ENCODE measurements around the gene ITM2C.
A peak's percentile ranks its signal among the peaks of the same experiment; 100 is the strongest.

The ITM2C gene

DNA sequence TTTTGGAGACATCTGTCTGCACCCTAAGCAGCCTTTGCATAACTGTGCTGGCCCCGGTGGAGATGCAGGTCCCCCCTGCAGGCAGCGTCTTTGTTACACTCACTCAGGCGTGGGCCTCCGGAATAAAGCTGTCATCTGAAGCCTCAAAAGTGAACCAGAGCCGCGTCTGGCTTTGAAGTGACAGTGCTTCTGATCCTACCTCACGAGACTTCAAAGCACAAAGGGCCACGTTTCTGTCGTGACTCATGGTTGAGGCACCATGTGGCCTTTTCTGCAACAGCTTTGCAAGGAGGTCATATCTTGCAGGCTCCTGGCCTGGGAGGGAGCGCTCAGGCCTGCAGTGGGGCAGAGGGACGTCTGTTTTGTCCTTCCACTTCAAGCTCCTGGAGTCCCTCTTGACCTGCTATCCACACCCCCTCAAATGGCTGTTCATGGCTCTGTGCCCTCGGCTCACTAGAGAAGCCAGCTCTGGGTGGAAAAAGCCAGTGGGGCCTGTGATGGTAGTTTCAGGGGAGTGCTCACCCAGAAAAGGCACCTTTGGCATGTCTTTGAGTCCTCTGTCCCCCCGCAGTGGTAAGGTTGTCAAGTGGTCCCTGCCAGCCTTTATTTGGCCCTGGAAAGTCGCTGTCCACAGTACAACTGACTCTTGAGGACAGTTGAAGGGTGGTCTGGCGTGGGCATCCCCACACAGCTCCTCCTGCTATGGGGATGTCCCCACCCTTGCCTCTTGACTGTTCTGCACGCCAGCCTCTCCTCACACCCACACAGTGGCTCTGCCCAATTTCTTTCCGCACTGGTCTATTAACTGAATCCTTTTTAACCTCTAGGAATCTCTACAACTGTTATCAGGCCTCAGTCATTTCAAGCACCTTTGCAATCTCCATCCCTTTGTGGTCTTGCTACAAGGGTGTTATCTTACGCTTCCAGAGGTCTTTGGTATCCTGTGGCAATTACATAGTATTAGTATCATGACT is 41.0 kb downstream of the ITM2C start:
- TF ChIP-seq SUZ12 (IDR thresholded peaks at IDR 0.05; ENCODE audit: extremely low read depth, insufficient read depth, insufficient read length), result no peak
- TF ChIP-seq ZNF274 (IDR thresholded peaks at IDR 0.05; ENCODE audit: low read depth, low read length), result no peak
- TF ChIP-seq YY1 (IDR thresholded peaks at IDR 0.05; ENCODE audit: insufficient read depth, insufficient read length), result no peak
- Histone ChIP-seq H3K9ac (ENCODE audit: insufficient read length, low read depth) (no peak overlapping the region), H3K36me3 (ENCODE audit: insufficient read depth, insufficient read length, low read length) (no peaks in the 10 kb centered on the region), H3K4me1 (ENCODE audit: insufficient read depth, insufficient read length) (peaks cover 26% of the 10 kb centered on the region), H3K27me3 (ENCODE audit: insufficient read depth, insufficient read length) (no peaks in the 10 kb centered on the region), H3K4me3 (ENCODE audit: insufficient read length, low read depth) (no peak overlapping the region), H3K9me3 (ENCODE audit: insufficient read depth, low read length) (peaks cover 11% of the 10 kb centered on the region; the same call in 1 of the 2 replicates)
- no peak for DNase-seq (ENCODE audit: low read depth, low spot score)

DNA sequence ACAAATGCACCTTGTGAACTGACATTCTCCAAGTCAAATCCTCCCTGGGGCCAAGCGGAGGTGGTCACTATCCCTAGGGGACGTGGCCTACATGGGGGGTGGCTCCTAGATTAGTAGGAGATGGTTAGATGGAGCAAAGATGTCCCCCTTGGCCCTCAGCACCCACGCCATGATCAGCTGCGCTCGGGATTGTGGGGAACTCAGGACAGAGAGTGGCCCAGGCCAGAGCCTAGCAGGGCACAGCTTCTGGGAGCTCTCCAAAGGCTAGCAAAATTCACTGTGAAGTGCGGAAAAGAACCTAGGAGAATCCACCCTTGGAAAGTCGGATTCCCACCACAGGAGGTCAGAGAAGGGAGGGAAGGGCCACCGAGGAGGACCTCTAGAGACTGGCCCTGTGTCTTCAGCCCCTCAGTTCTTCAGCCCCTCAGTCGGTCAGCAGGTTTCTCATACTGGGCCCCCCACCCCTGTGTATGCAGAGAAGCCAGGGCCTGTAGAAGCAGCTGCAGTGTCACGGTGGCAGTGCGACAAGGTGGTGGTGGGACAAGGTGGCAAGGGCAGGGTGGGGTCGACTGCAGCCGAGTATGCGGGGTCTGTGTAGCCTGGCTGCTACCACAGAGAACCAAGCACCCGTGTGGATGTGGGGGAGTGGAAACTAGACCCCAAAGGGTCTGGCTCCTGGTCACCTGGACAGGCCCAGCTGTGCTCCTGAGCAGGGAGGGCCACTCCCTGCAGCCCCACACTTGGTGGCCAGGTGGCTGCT is 41.9 kb downstream of the ITM2C start:
- TF ChIP-seq YY1 (IDR thresholded peaks at IDR 0.05; ENCODE audit: insufficient read depth, insufficient read length), result no peak
- no peak for TF ChIP-seq ZNF274 (IDR thresholded peaks at IDR 0.05; ENCODE audit: low read depth, low read length)
- TF ChIP-seq SUZ12 (IDR thresholded peaks at IDR 0.05; ENCODE audit: extremely low read depth, insufficient read depth, insufficient read length), result no peak
- Histone ChIP-seq H3K27me3 (ENCODE audit: insufficient read depth, insufficient read length) (no peaks in the 10 kb centered on the region), H3K4me1 (ENCODE audit: insufficient read depth, insufficient read length) (peaks cover 26% of the 10 kb centered on the region), H3K9ac (ENCODE audit: insufficient read length, low read depth) (no peak overlapping the region), H3K9me3 (ENCODE audit: insufficient read depth, low read length) (peaks cover 18% of the 10 kb centered on the region; the same call in 1 of the 2 replicates), H3K4me3 (ENCODE audit: insufficient read length, low read depth) (peak overlapping the region; percentile 6), H3K36me3 (ENCODE audit: insufficient read depth, insufficient read length, low read length) (no peaks in the 10 kb centered on the region)
- no peak for DNase-seq (ENCODE audit: low read depth, low spot score)

DNA sequence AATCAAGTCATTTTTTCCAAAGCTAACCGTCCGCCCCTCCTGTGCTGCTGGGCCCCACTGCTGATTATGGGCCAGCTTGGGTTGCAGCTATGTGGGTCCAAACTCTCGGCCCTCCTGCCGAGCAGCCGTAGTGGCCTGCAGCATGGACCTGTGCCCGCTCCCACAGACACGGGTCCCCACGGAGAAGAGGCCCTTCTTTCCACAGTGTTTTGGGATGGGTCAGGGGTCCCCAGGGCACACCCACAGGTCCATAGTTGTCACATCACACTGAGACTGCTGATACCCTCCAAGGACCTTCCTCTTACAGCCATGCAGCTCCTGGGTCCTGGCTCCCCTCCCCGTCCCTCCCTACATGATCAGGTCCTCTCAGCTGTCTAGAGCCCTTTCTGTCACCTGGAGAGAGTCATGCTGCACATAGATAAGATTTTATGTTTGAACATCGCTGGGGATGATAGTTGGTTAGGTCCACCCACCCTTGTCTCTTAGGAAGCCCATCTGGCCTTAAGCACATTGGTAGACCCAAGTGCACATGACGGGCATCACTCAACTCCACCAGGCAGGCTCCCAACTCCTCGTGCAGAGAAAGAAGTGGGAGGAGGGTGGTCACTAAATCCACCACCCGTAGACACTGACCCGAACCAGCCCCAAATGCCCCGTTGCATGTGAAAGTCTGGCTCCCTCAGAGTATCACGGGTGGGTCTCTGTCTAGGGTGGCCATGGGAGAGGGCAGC is 42.8 kb downstream of the ITM2C start:
- Histone ChIP-seq H3K9ac (ENCODE audit: insufficient read length, low read depth) (peak overlapping the region; percentile 65), H3K4me3 (ENCODE audit: insufficient read length, low read depth) (peak overlapping the region; percentile 31), H3K4me1 (ENCODE audit: insufficient read depth, insufficient read length) (peaks cover 24% of the 10 kb centered on the region), H3K27me3 (ENCODE audit: insufficient read depth, insufficient read length) (no peaks in the 10 kb centered on the region), H3K9me3 (ENCODE audit: insufficient read depth, low read length) (peaks cover 22% of the 10 kb centered on the region; the same call in 1 of the 2 replicates), H3K36me3 (ENCODE audit: insufficient read depth, insufficient read length, low read length) (no peaks in the 10 kb centered on the region)
- DNase-seq (ENCODE audit: low read depth, low spot score), result no peak
- TF ChIP-seq SUZ12 (IDR thresholded peaks at IDR 0.05; ENCODE audit: extremely low read depth, insufficient read depth, insufficient read length) (no peak), ZNF274 (IDR thresholded peaks at IDR 0.05; ENCODE audit: low read depth, low read length) (no peak), YY1 (IDR thresholded peaks at IDR 0.05; ENCODE audit: insufficient read depth, insufficient read length) (no peak)

DNA sequence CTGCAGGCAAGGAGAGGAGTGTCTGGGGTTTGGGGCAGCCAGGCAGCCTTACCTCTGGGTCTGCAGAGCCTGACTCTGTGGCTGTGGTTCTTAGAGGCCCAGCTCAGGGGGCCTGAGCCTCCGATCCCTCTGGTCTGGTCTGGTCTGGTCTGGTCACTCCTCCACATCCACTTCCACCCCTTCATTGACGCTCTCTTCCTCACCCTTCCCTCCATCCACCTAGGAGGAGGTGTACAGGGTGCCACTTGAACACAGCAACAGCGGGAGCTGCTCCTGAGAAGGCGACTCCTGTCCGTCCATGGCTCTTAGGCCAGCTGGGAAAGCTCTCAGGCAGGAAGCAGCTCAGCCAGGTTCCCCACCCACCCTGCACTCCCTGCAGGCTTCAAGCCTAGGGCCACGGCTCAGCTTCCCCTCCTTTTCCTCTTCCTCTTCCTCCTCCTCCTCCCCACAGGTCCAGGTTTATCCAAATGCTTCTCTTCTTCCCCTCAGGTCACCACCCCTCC is 43.4 kb downstream of the ITM2C start:
- Histone ChIP-seq H3K36me3 (ENCODE audit: insufficient read depth, insufficient read length, low read length) (no peaks in the 10 kb centered on the region), H3K4me3 (ENCODE audit: insufficient read length, low read depth) (peak overlapping the region; percentile 31), H3K27me3 (ENCODE audit: insufficient read depth, insufficient read length) (no peaks in the 10 kb centered on the region), H3K9me3 (ENCODE audit: insufficient read depth, low read length) (peaks cover 22% of the 10 kb centered on the region; the same call in 1 of the 2 replicates), H3K4me1 (ENCODE audit: insufficient read depth, insufficient read length) (peaks cover 23% of the 10 kb centered on the region), H3K9ac (ENCODE audit: insufficient read length, low read depth) (peak overlapping the region; percentile 65)
- no peak for TF ChIP-seq SUZ12 (IDR thresholded peaks at IDR 0.05; ENCODE audit: extremely low read depth, insufficient read depth, insufficient read length)
- TF ChIP-seq ZNF274 (IDR thresholded peaks at IDR 0.05; ENCODE audit: low read depth, low read length), result no peak
- no peak for DNase-seq (ENCODE audit: low read depth, low spot score)

DNA sequence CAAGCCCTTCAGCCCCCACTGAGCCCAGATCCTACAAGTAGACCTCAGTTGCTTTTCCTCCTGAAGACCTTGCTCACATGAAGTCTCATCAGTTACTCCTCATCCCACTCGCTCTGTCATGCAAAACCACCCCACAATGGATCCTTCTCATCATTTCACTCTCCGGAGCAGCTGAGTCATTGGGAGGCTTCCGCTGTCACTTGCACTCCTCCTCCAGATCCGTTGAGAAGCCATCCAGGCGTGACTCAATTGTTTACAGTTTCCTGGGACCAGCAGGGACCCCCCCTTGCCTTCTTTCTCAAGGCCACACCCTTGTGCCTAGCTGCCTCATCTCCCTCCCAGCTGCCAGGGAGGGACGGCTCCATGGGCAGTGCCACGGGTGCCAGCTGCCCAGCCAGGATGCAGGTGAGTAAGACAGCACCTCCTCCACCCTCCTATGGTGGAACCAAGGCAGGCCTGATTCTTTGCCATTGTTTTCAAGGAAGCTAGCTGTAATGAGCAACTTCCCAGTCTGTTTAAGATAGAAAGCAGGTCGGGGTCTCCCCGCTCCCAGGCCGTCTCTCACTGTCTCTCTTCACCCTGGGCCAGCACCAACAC is 44.0 kb downstream of the ITM2C start:
- Histone ChIP-seq H3K4me1 (ENCODE audit: insufficient read depth, insufficient read length) (peaks cover 23% of the 10 kb centered on the region), H3K9me3 (ENCODE audit: insufficient read depth, low read length) (peaks cover 22% of the 10 kb centered on the region; the same call in 1 of the 2 replicates), H3K4me3 (ENCODE audit: insufficient read length, low read depth) (no peak overlapping the region), H3K9ac (ENCODE audit: insufficient read length, low read depth) (no peak overlapping the region), H3K27me3 (ENCODE audit: insufficient read depth, insufficient read length) (no peaks in the 10 kb centered on the region), H3K36me3 (ENCODE audit: insufficient read depth, insufficient read length, low read length) (no peaks in the 10 kb centered on the region)
- TF ChIP-seq ZNF274 (IDR thresholded peaks at IDR 0.05; ENCODE audit: low read depth, low read length) (no peak), YY1 (IDR thresholded peaks at IDR 0.05; ENCODE audit: insufficient read depth, insufficient read length) (no peak), SUZ12 (IDR thresholded peaks at IDR 0.05; ENCODE audit: extremely low read depth, insufficient read depth, insufficient read length) (no peak)
- peak; percentile 72 for DNase-seq (ENCODE audit: low read depth, low spot score)

DNA sequence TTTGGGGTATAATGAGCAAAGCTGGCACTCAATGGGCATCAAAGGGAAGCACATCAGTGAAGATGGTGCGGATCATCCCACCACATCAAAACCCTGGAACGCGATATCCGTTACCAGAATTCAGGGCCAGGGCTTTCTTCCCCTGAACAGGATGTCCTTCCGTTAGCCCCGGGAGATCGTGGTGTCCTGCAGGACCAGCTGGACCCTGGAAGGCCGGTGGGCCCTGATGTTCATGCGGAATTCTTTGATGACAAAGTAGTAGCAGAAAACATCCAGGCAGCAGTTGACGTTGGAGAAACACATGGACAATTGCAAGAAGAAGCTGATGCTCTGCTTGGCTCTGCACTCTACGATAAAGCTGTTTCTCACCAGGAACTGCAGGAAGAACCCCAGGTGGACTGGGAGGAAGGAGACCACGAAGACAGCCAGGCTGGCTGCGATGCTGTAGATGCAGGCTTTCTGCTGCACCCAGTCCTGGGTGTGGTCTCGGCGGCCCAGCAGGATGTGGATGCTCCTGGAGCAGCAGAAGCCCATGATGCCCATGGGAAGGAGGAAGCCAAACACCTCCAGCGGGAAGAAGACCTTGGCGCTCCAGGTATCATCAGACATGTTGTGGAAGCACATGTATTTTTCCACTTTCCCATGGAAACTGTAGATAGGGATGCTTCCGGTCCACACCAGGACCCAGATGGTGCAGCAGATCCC is 45.3 kb downstream of the ITM2C start:
- Histone ChIP-seq H3K9me3 (ENCODE audit: insufficient read depth, low read length) (peaks cover 26% of the 10 kb centered on the region; the same call in 1 of the 2 replicates), H3K9ac (ENCODE audit: insufficient read length, low read depth) (no peak overlapping the region), H3K36me3 (ENCODE audit: insufficient read depth, insufficient read length, low read length) (no peaks in the 10 kb centered on the region), H3K4me1 (ENCODE audit: insufficient read depth, insufficient read length) (peaks cover 20% of the 10 kb centered on the region), H3K27me3 (ENCODE audit: insufficient read depth, insufficient read length) (no peaks in the 10 kb centered on the region), H3K4me3 (ENCODE audit: insufficient read length, low read depth) (no peak overlapping the region)
- TF ChIP-seq ZNF274 (IDR thresholded peaks at IDR 0.05; ENCODE audit: low read depth, low read length) (no peak), YY1 (IDR thresholded peaks at IDR 0.05; ENCODE audit: insufficient read depth, insufficient read length) (no peak), SUZ12 (IDR thresholded peaks at IDR 0.05; ENCODE audit: extremely low read depth, insufficient read depth, insufficient read length) (no peak)
- no peak for DNase-seq (ENCODE audit: low read depth, low spot score)

All from NT2/D1 (cell line).